GM12864 (cell line): Measurements from ENCODE around the gene MYCN.

ENCODE experiments used
- DNase-seq: peaks from one replicate; pipeline ENCODE4 v3.0.0-alpha.2; 2011; ENCODE audit warnings: low read depth
- H3K4me3 ChIP-seq: 2 replicates; pipeline ENCODE4 v1.5.1; 2011; ENCODE audit warnings: mild to moderate bottlenecking, low read depth, low read length, control low read depth
- TF ChIP-seq, protein P1 (sequence below): IDR thresholded peaks from 2 replicates; pipeline ENCODE4 v1.5.1; 2011; ENCODE audit warnings: low read depth, mild to moderate bottlenecking, moderate library complexity, low read length, control low read depth, inconsistent platforms; ENCODE audit errors: missing control alignments

Gene MYCN

DNA sequence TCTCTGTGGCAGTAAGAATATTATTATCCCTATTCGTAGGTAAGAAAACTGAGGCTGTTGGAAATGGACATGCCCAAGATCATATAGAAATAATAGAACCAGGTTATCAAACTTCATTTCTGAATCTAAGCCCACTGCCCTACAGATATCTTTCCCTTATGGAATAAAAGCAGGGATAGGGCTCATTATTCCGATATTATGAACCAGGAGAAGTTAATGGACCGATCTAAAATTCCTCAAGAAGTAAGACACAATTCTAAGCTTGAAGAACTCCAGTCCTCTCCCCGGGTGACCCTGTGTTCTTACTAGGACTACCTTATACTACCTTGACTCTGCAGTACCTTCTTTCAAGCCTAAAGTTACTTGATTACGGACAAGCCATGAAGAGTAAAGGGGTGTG, 8.4 kb upstream of the MYCN start:
- no peak for DNase-seq
- no peak overlapping the region for H3K4me3 ChIP-seq
- TF ChIP-seq, protein P1, sequence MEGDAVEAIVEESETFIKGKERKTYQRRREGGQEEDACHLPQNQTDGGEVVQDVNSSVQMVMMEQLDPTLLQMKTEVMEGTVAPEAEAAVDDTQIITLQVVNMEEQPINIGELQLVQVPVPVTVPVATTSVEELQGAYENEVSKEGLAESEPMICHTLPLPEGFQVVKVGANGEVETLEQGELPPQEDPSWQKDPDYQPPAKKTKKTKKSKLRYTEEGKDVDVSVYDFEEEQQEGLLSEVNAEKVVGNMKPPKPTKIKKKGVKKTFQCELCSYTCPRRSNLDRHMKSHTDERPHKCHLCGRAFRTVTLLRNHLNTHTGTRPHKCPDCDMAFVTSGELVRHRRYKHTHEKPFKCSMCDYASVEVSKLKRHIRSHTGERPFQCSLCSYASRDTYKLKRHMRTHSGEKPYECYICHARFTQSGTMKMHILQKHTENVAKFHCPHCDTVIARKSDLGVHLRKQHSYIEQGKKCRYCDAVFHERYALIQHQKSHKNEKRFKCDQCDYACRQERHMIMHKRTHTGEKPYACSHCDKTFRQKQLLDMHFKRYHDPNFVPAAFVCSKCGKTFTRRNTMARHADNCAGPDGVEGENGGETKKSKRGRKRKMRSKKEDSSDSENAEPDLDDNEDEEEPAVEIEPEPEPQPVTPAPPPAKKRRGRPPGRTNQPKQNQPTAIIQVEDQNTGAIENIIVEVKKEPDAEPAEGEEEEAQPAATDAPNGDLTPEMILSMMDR = no peak

DNA sequence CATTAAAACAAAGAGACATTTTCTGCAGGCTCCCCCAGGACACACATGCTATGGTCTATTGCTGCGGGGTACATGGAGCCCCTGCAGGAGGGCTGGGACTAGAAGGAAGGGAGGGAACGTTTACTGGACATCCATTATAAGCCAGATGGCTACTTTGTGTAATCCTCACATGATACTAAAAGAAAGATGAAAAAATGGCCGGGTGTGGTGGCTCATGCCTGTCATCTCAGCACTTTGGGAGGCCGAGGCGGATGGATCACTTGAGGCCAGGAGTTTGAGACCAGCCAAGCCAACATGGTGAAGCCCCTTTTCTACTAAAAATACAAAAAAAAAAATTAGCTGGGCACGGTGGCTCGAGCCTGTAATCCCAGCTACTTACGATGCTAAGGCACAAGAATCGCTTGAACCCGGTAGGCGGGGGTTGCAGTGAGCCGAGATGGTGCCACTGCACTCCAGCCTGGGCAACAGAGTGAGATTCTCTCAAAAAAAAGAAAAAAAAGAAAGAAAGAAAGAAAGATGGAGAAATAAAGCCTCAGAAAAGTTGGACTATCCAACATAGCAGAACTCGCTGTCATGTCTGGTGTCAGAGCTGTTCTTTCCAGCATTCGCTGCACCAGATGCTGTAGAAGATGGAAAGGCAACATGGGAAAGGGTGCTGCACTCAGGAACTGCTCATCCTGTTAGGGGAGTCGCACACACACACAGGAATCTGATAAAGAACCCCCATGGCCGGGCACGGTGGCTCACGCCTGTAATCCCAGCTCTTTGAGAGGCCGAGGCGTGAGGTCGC, 7.8 kb upstream of the MYCN start:
- DNase-seq = no peak
- TF ChIP-seq, protein P1 = no peak
- no peak overlapping the region for H3K4me3 ChIP-seq

DNA sequence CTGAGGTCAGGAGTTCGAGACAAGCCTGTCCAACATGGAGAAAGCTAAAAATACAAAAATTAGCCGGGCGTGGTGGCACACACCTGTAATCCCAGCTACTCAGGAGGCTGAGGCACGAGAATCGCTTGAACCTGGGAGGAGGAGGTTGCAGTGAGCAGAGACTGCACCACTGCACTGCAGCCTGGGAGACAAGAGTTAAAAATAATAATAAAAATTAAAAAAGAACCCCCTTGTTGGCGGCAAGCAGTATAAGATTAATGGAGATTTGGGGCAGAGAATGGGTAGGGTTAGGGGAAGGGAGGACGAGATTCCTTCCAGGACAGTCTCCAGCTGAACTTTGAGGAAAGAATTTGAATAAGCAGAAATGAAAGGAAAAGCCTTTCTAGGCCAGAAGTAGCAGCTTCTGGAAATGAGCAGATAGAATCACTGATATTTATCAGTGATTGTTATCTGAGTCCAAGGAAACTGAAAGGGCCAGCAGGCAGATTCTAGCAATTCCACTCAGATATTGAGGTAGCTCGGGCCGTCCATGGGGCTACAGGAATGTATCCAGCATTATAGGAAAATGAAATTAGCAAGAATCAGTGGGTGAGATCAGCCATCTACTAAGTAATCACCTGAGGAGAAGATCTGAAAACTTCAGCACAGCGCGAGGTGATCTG, 7.0 kb upstream of the MYCN start:
- no peak overlapping the region for H3K4me3 ChIP-seq
- TF ChIP-seq, protein P1 = no peak
- DNase-seq = no peak

DNA sequence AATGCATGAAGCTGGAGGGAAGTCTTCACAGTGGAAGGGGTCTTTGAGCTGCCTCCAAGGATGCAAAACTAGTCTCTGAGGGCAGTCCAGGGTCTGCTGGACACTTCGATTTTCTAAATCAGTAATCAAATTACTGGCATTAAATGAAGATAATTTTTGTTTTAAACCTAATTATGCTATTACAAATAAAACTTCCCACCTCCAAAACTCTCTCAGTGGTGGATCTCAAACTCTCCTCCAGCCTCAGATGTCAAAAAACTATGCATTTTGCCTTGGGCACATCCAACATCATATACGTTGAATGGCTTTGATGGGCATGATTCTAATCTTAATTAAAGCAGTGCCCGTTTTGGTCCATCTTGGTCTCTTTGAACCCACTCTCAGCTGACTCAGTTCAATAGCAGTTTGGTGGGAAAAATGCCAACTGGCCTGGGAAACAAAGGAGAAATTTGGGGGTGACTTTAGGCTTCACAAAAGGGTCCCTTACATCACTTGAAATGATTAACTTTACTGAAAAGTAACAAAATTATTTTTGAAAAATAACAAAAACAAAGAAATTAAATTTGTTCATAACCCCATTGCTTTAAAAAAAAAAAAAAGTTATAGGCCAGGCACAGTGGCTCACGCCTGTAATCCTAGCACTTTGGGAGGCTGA, 5.9 kb upstream of the MYCN start:
- H3K4me3 ChIP-seq = no peak overlapping the region
- TF ChIP-seq, protein P1 = no peak
- no peak for DNase-seq

DNA sequence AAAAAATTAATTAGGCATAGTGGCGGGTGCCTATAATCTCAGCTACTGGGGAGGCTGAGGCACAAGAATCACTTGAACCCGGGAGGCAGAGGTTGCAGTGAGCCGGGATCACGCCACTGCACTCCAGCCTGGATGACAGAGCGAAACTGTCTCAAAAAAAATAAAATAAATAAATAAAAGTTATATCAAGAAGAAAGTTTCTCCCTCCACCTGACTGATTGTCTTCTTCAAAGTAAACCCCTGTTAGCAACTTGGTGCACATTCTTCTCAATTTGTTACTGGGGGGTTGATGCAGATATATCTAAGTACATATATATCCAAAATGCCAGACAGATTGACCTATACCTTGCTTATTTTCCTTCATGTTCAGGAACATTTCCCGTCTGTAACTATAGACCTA, 5.2 kb upstream of the MYCN start:
- DNase-seq = no peak
- TF ChIP-seq, protein P1 = no peak
- no peak overlapping the region for H3K4me3 ChIP-seq

DNA sequence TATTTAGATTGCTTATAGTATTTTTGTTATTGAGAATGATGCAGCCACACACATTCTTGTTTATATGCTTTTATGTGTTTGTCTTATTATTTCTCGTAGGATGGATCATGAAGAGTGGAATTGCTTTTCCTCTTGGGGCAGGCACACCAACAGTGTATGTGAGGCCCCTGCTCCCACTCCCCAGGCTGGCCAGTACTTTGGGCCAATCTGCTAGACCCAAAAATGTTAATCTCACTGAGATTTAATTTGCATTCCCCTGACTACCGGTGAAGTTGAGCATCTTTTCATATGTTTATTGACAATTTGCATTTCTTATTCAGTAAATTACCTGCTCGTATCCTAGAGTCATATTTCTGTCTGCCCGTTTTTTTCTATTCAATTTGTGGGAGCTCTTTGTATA, 4.7 kb upstream of the MYCN start:
- DNase-seq = no peak
- TF ChIP-seq, protein P1 = no peak
- no peak overlapping the region for H3K4me3 ChIP-seq
